Measurements from ENCODE around the gene ARHGAP45. TPM values are rescaled to one million over a fixed set of nuclear protein-coding genes. Genes with fewer than 3 reads are reported as not detected.

Gene ARHGAP45
- total RNA-seq, 1 donor from 2014 or later, result 3.0 TPM

- Histone ChIP-seq H3K36me3 (ENCODE audit: insufficient read depth, low read length) (no peaks in the 10 kb centered on the region), H3K9me3 (ENCODE audit: insufficient read depth, low read depth, low read length) (peaks cover 28% of the 10 kb centered on the region), H3K4me1 (ENCODE audit: insufficient read depth, low read length) (no peaks in the 10 kb centered on the region), H3K27ac (ENCODE audit: low read depth, low read length) (no peak overlapping the region), H4K20me1 (ENCODE audit: insufficient read depth, low read length) (no peaks in the 10 kb centered on the region), H3K4me3 (ENCODE audit: insufficient read depth, low read depth, low read length) (no peak overlapping the region), H2AFZ (ENCODE audit: low read depth, low read length) (no peak overlapping the region), H3K27me3 (ENCODE audit: insufficient read depth, low read length) (no peaks in the 10 kb centered on the region), H3K9ac (ENCODE audit: low read length) (no peak overlapping the region), H3K79me2 (ENCODE audit: insufficient read depth, low read length) (no peaks in the 10 kb centered on the region), H3K4me2 (ENCODE audit: low read length) (no peak overlapping the region)
- Mint-ChIP-seq H3K36me3 (ENCODE audit: low read depth, unreplicated experiment) (peaks cover 18% of the 10 kb centered on the region), H3K27ac (ENCODE audit: unreplicated experiment) (no peak overlapping the region), H3K9me3 (ENCODE audit: unreplicated experiment) (no peaks in the 10 kb centered on the region), H3K4me3 (ENCODE audit: unreplicated experiment) (no peak overlapping the region), H3K27me3 (ENCODE audit: low read depth, unreplicated experiment) (no peaks in the 10 kb centered on the region), H3K4me1 (ENCODE audit: low read depth, unreplicated experiment) (no peaks in the 10 kb centered on the region)
- FAIRE-seq (no peak), DNase-seq (ENCODE audit: low read depth) (no peak)
- TF ChIP-seq EZH2 (IDR thresholded peaks at IDR 0.05; ENCODE audit: insufficient read depth, low read length) (no peak), CTCF (IDR thresholded peaks at IDR 0.05; ENCODE audit: insufficient read depth, low read depth, low read length) (no peak)
These were observed 8.9 kb upstream of the ARHGAP45 start for GRCh38 chr19:1058112-1058511.

- TF ChIP-seq CTCF (IDR thresholded peaks at IDR 0.05; ENCODE audit: insufficient read depth, low read depth, low read length) (no peak), EZH2 (IDR thresholded peaks at IDR 0.05; ENCODE audit: insufficient read depth, low read length) (no peak)
- Mint-ChIP-seq H3K9me3 (ENCODE audit: unreplicated experiment) (no peaks in the 10 kb centered on the region), H3K27ac (ENCODE audit: unreplicated experiment) (no peak overlapping the region), H3K36me3 (ENCODE audit: low read depth, unreplicated experiment) (peaks cover 15% of the 10 kb centered on the region), H3K4me1 (ENCODE audit: low read depth, unreplicated experiment) (peaks cover 3% of the 10 kb centered on the region), H3K27me3 (ENCODE audit: low read depth, unreplicated experiment) (peaks cover 2% of the 10 kb centered on the region), H3K4me3 (ENCODE audit: unreplicated experiment) (no peak overlapping the region)
- no peaks in the 10 kb centered on the region for H3K4me1 ChIP-seq (ENCODE audit: insufficient read depth, low read length)
- FAIRE-seq (no peak), DNase-seq (ENCODE audit: low read depth) (no peak)
- H3K79me2 ChIP-seq (ENCODE audit: insufficient read depth, low read length), result no peaks in the 10 kb centered on the region
- peaks cover 6% of the 10 kb centered on the region for H4K20me1 ChIP-seq (ENCODE audit: insufficient read depth, low read length)
- H3K4me2 ChIP-seq (ENCODE audit: low read length), result no peak overlapping the region
- no peak overlapping the region for H3K4me3 ChIP-seq (ENCODE audit: insufficient read depth, low read depth, low read length)
- H3K9ac ChIP-seq (ENCODE audit: low read length), result no peak overlapping the region
- H2AFZ ChIP-seq (ENCODE audit: low read depth, low read length), result no peak overlapping the region
- H3K27me3 ChIP-seq (ENCODE audit: insufficient read depth, low read length), result no peaks in the 10 kb centered on the region
- H3K9me3 ChIP-seq (ENCODE audit: insufficient read depth, low read depth, low read length), result peaks cover 28% of the 10 kb centered on the region
- H3K36me3 ChIP-seq (ENCODE audit: insufficient read depth, low read length), result no peaks in the 10 kb centered on the region
- H3K27ac ChIP-seq (ENCODE audit: low read depth, low read length), result no peak overlapping the region
These were observed 6.3 kb upstream of the ARHGAP45 start for GRCh38 chr19:1060689-1061088.

- H3K4me2 ChIP-seq (ENCODE audit: low read length), result no peak overlapping the region
- H3K9me3 ChIP-seq (ENCODE audit: insufficient read depth, low read depth, low read length), result peaks cover 18% of the 10 kb centered on the region
- DNase-seq (ENCODE audit: low read depth) (no peak), FAIRE-seq (no peak)
- Mint-ChIP-seq H3K36me3 (ENCODE audit: low read depth, unreplicated experiment) (peaks cover 9% of the 10 kb centered on the region), H3K4me1 (ENCODE audit: low read depth, unreplicated experiment) (peaks cover 3% of the 10 kb centered on the region), H3K27ac (ENCODE audit: unreplicated experiment) (no peak overlapping the region), H3K9me3 (ENCODE audit: unreplicated experiment) (no peaks in the 10 kb centered on the region), H3K27me3 (ENCODE audit: low read depth, unreplicated experiment) (peaks cover 2% of the 10 kb centered on the region), H3K4me3 (ENCODE audit: unreplicated experiment) (no peak overlapping the region)
- no peak overlapping the region for H3K4me3 ChIP-seq (ENCODE audit: insufficient read depth, low read depth, low read length)
- no peak overlapping the region for H2AFZ ChIP-seq (ENCODE audit: low read depth, low read length)
- no peaks in the 10 kb centered on the region for H3K36me3 ChIP-seq (ENCODE audit: insufficient read depth, low read length)
- H3K27ac ChIP-seq (ENCODE audit: low read depth, low read length), result no peak overlapping the region
- no peak overlapping the region for H3K9ac ChIP-seq (ENCODE audit: low read length)
- H3K79me2 ChIP-seq (ENCODE audit: insufficient read depth, low read length), result no peaks in the 10 kb centered on the region
- H4K20me1 ChIP-seq (ENCODE audit: insufficient read depth, low read length), result peaks cover 9% of the 10 kb centered on the region
- peaks cover 5% of the 10 kb centered on the region for H3K27me3 ChIP-seq (ENCODE audit: insufficient read depth, low read length)
- H3K4me1 ChIP-seq (ENCODE audit: insufficient read depth, low read length), result peaks cover 3% of the 10 kb centered on the region
- TF ChIP-seq CTCF (IDR thresholded peaks at IDR 0.05; ENCODE audit: insufficient read depth, low read depth, low read length), result no peak
- TF ChIP-seq EZH2 (IDR thresholded peaks at IDR 0.05; ENCODE audit: insufficient read depth, low read length), result no peak
These were observed 5.0 kb upstream of the ARHGAP45 start for GRCh38 chr19:1061987-1062386.

All from astrocyte (in vitro differentiated cells and primary cell).